Keratinocyte (primary cell): ENCODE measurements around the gene SDR39U1. TPM values are rescaled to one million over a fixed set of nuclear protein-coding genes. Genes with fewer than 3 reads are reported as not detected.

Experiments used
- DNase-seq: peaks from one replicate; pipeline ENCODE4 v3.0.0-alpha.2; 2011; ENCODE audit warnings: low read depth, missing footprints, low spot score
- FAIRE-seq: peaks from 2 replicates; lab custom pipeline; 2011; peaks lifted over from hg19 to GRCh38; lab: Jason Lieb, UNC
- H2AFZ ChIP-seq: 2 replicates; pipeline ENCODE4 v1.6.0; 2012; ENCODE audit warnings: low read length, control low read depth, inconsistent platforms; ENCODE audit not compliant: control insufficient read depth
- H3K27ac ChIP-seq: 2 replicates; pipeline ENCODE4 v1.5.1; 2011; ENCODE audit warnings: low read length; ENCODE audit not compliant: control insufficient read depth, insufficient read depth
- H3K27me3 ChIP-seq: 3 replicates; pipeline ENCODE4 v1.6.0; 2011; ENCODE audit warnings: low read length; ENCODE audit not compliant: control insufficient read depth, insufficient read depth; ENCODE audit errors: extremely low read depth
- H3K36me3 ChIP-seq, 2 experiments: 2 replicates in 1 of 2; 3 replicates in 1 of 2; pipeline ENCODE4 v1.5.1; 2011; ENCODE audit warnings: low read length in 2 of 2, mild to moderate bottlenecking in 1 of 2; ENCODE audit not compliant: control insufficient read depth in 2 of 2, insufficient read depth in 2 of 2; ENCODE audit errors: extremely low read depth in 1 of 2
- H3K4me1 ChIP-seq: 3 replicates; pipeline ENCODE4 v1.5.1; 2011; ENCODE audit warnings: low read length; ENCODE audit not compliant: control insufficient read depth, insufficient read depth; ENCODE audit errors: extremely low read depth
- H3K4me2 ChIP-seq: 3 replicates; pipeline ENCODE4 v1.6.0; 2011; ENCODE audit warnings: low read depth, low read length; ENCODE audit not compliant: control insufficient read depth, insufficient read depth; ENCODE audit errors: extremely low read depth
- H3K4me3 ChIP-seq, 3 experiments: fragments of 200-600 bp in 1 of 3; sonication (generic) in 1 of 3; 2 replicates in 2 of 3; 3 replicates in 1 of 3; pipeline ENCODE4 v1.5.1; 2011 to 2016; ENCODE audit warnings: low read length in 3 of 3, mild to moderate bottlenecking in 3 of 3, control low read depth in 2 of 3, inconsistent platforms in 1 of 3, low read depth in 1 of 3, mixed read lengths in 1 of 3, mixed run types in 1 of 3, moderate library complexity in 1 of 3; ENCODE audit not compliant: control insufficient read depth in 2 of 3, insufficient read depth in 2 of 3; ENCODE audit errors: extremely low read depth in 1 of 3
- H3K79me2 ChIP-seq: 2 replicates; pipeline ENCODE4 v1.6.0; 2012; ENCODE audit warnings: low read length; ENCODE audit not compliant: control insufficient read depth, insufficient read depth
- H3K9ac ChIP-seq: 3 replicates; pipeline ENCODE4 v1.6.0; 2011; ENCODE audit warnings: low read length; ENCODE audit not compliant: control insufficient read depth, insufficient read depth; ENCODE audit errors: extremely low read depth
- H3K9me1 ChIP-seq: 3 replicates; pipeline ENCODE4 v1.6.0; 2011; ENCODE audit warnings: low read length; ENCODE audit not compliant: control insufficient read depth, insufficient read depth; ENCODE audit errors: extremely low read depth
- H3K9me3 ChIP-seq: 2 replicates; pipeline ENCODE4 v1.5.1; 2012; ENCODE audit warnings: low read depth, low read length; ENCODE audit not compliant: control insufficient read depth
- H4K20me1 ChIP-seq: 3 replicates; pipeline ENCODE4 v1.6.0; 2011; ENCODE audit warnings: low read length; ENCODE audit not compliant: control insufficient read depth, insufficient read depth; ENCODE audit errors: extremely low read depth
- EZH2 ChIP-seq: IDR thresholded peaks from one replicate; pipeline ENCODE4 v1.6.1; 2012; ENCODE audit warnings: inconsistent platforms, mild to moderate bottlenecking, low read length, moderate library complexity
- dilution Hi-C: fragments of 300-500 bp; cut with MboI; formaldehyde crosslinking; loops from one replicate; pipeline ENCODE4 v1.7.0; 2020; ENCODE audit warnings: low sequenced_read_pairs; ENCODE audit not compliant: extremely low pct_ligation_motif_present
- polyA plus RNA-seq, 5 experiments: library from polyadenylated mRNA; depleted of rRNA in 3 of 5; stranded (reverse) in 3 of 5; stranded (forward) in 1 of 5; unstranded in 1 of 5; fragments of >200 nt; gene quantifications; 1 replicate in 1 of 5; 2 replicates in 3 of 5; 3 replicates in 1 of 5; pipeline versions ENCODE4 v1.2.1 to v1.2.3, GENCODE V29; 2011 to 2012; ENCODE audit warnings: missing spikeins in 2 of 5, low read depth in 1 of 5, low replicate concordance in 1 of 5
- TF ChIP-seq, protein P1 (sequence below), 3 experiments: IDR thresholded peaks in 1 of 3; conservative IDR thresholded peaks in 1 of 3; optimal IDR thresholded peaks in 1 of 3; 2 replicates in 2 of 3; 3 replicates in 1 of 3; pipeline versions ENCODE3 to v1.5.1; 2011; ENCODE audit warnings: low read length in 3 of 3, mild to moderate bottlenecking in 3 of 3, moderate library complexity in 2 of 3, control low read depth in 1 of 3, inconsistent platforms in 1 of 3; ENCODE audit not compliant: insufficient read depth in 2 of 3; ENCODE audit errors: extremely low read depth in 1 of 3

SDR39U1 gene
- polyA plus RNA-seq, 1 donor (not counting 4 experiments of a cell fraction or from before 2014, with no cell fraction given) = 27.4 TPM

DNA sequence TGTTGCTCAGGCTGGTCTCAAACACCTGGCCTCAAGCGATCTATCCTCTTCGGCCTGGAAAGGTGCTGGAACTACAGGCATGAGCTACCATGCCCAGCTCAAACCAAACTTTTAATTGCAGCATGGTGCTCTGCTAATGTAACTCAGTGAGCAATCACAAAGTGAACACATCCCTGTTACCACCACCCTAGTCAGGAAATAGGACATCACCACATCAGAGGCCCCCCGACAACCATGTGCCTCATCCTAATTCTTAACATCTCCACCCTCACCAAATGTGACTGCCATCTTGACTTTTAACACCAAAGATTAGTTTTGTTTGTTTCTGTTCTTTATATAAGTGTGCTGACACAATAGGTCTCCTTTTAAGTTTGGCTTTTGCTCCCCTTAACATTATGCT is 22.8 kb upstream of the SDR39U1 start:
- Histone ChIP-seq H3K79me2 (no peaks in the 10 kb centered on the region), H3K9me3 (no peaks in the 10 kb centered on the region), H3K36me3 (no peaks in the 10 kb centered on the region), H3K4me2 (no peak overlapping the region), H3K4me1 (no peaks in the 10 kb centered on the region), H3K9me1 (no peaks in the 10 kb centered on the region), H3K27me3 (no peaks in the 10 kb centered on the region), H2AFZ (no peak overlapping the region), H4K20me1 (no peaks in the 10 kb centered on the region), H3K9ac (no peak overlapping the region), H3K27ac (no peak overlapping the region), H3K4me3 (no peak overlapping the region)
- FAIRE-seq (no peak), DNase-seq (no peak)
- dilution Hi-C loops = no loop called here
- TF ChIP-seq, protein P1, sequence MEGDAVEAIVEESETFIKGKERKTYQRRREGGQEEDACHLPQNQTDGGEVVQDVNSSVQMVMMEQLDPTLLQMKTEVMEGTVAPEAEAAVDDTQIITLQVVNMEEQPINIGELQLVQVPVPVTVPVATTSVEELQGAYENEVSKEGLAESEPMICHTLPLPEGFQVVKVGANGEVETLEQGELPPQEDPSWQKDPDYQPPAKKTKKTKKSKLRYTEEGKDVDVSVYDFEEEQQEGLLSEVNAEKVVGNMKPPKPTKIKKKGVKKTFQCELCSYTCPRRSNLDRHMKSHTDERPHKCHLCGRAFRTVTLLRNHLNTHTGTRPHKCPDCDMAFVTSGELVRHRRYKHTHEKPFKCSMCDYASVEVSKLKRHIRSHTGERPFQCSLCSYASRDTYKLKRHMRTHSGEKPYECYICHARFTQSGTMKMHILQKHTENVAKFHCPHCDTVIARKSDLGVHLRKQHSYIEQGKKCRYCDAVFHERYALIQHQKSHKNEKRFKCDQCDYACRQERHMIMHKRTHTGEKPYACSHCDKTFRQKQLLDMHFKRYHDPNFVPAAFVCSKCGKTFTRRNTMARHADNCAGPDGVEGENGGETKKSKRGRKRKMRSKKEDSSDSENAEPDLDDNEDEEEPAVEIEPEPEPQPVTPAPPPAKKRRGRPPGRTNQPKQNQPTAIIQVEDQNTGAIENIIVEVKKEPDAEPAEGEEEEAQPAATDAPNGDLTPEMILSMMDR (optimal IDR thresholded peaks at IDR 0.05 in 1 of 3, IDR thresholded peaks at IDR 0.05 in 1 of 3, conservative IDR thresholded peaks at IDR 0.05 in 1 of 3; ENCODE audit: extremely low read depth in 1 of 3, insufficient read depth in 2 of 3, low read length in 3 of 3) = no peak
- no peak for TF ChIP-seq EZH2

GRCh38 chr14:24463884-24464785 is 21.6 kb upstream of the SDR39U1 start:
- FAIRE-seq (no peak), DNase-seq (no peak)
- no peaks in the 10 kb centered on the region for H3K9me1 ChIP-seq
- no peak overlapping the region for H3K9ac ChIP-seq
- no peaks in the 10 kb centered on the region for H4K20me1 ChIP-seq
- no peaks in the 10 kb centered on the region for H3K4me1 ChIP-seq
- H2AFZ ChIP-seq = no peak overlapping the region
- no peak overlapping the region for H3K27ac ChIP-seq
- dilution Hi-C loops = no loop called here
- TF ChIP-seq, protein P1 (optimal IDR thresholded peaks at IDR 0.05 in 1 of 3, IDR thresholded peaks at IDR 0.05 in 1 of 3, conservative IDR thresholded peaks at IDR 0.05 in 1 of 3; ENCODE audit: extremely low read depth in 1 of 3, insufficient read depth in 2 of 3, low read length in 3 of 3) = no peak
- no peak for TF ChIP-seq EZH2
- no peaks in the 10 kb centered on the region for H3K79me2 ChIP-seq
- no peaks in the 10 kb centered on the region for H3K36me3 ChIP-seq
- H3K27me3 ChIP-seq = no peaks in the 10 kb centered on the region
- no peak overlapping the region for H3K4me3 ChIP-seq
- H3K4me2 ChIP-seq = no peak overlapping the region
- H3K9me3 ChIP-seq = no peaks in the 10 kb centered on the region
